HG03103 (cell line): ENCODE measurements around the gene ABHD17A.

Experiments used
- ATAC-seq: cut with Tn5 transposase; IDR thresholded peaks from one replicate; pipeline ENCODE4 v1.9.1; 2021; ENCODE audit warnings: low read depth; ENCODE audit not compliant: unreplicated experiment

ABHD17A gene

DNA sequence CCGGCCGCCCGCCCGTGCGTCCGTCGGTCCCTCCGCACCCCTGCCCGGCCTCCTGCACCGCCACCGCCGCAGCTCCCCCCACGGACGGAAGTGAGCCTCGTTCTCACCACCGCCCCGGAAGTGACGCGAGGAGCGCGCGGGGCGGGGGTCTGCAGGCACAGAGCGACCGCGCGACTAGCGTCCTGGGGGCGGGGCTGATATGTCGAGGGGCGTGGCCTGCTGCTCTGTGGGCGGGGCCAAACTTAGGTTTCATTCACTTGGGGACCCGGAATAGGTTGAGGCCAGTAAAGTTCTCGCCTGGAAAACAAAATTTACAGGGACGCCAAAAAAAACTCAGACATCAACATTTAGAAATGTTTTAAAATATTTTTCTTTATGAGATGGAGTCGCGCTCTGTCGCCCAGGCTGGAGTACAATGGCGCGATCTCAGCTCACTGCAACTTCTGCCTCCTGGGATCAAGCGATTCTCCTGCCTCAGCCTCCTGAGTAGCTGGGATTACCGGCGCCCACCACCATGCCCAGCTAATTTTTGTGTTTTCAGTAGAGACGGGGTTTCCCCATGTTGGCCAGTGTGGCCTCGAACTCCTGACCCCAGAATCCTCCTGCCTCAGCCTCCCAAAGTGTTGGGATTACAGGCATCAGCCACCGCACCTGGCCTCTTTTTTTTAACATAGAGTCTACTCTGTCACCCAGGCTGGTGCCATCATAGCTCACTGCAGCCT lies at the start of gene ABHD17A:
ABHD17A (minus strand) TSS at position 99 of the 722 bp plus-strand sequence. CDS start 3,930 bp downstream, outside the sequence.
- ATAC-seq: peak; percentile 64

DNA sequence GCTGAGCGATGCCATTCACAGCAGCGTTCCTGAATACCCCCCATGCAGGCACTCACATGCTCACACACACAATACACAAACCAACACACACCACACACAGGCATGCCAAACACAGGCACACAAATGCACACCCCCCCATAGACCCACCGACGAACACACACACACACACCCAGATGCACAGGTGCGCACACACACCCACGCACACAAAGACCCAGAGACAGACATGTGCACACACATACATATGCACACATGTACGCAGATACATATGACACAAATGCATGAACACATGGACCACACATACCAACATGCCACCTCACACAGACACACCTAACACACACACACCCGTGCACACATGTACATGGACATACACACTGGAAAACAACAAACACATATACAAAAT lies 48.6 kb upstream of the ABHD17A start:
- ATAC-seq: no peak

DNA sequence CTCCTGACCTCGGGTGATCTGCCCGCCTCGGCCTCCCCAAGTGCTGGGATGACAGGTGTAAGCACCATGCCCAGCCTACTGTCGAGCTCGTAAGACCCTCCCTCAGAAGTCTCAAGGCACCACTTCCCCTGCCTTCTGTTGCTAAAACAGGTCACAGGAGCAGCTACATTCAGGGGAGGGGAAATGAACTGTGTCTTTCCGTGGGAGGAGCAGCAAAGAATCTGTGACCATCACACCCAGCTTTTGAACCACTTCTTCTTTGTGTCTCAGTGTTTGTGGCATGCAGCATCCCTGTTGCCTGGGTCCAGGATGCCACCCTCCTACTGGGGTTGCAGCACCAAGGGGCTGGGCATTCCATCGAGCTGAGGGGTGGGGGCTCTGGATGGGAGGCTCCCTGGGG lies 47.9 kb upstream of the ABHD17A start:
- ATAC-seq: no peak

DNA sequence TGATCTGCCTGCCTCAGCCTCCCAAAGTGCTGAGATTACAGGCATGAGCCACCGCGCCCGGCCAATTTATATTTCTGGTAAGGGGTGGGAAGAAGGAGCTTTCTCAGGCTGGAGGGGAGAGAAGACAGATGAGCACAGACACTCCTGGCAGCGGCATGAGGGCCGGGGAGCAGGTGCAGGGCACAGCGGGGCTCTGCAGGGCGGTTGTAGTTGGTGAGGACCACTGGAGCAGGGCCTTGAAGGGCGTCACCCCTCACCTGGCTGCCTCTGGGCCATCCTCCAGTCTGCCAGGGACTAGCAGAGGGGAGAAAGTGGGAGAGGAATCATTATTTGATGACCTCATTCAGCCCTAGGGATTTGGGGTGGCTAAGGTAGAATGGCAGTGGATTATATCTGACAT lies 47.1 kb upstream of the ABHD17A start:
- ATAC-seq: no peak

DNA sequence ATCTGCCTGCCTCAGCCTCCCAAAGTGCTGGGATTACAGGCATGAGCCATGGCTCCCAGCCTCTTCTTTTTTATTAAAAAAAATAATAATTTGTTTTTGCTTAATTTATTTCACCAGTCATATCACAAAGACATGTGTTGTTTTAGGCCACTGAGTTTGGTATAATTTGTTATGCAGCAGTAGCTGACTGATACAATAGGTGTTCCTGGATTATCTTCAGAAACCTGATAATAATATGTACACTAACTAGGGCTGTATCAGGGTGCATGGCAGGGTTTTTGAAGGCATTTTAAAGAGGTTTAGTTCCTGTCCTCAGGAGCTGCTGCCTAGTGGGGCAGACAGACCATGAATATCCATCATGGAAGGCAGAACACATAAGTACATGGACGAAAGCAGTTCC lies 46.1 kb upstream of the ABHD17A start:
- ATAC-seq: no peak

DNA sequence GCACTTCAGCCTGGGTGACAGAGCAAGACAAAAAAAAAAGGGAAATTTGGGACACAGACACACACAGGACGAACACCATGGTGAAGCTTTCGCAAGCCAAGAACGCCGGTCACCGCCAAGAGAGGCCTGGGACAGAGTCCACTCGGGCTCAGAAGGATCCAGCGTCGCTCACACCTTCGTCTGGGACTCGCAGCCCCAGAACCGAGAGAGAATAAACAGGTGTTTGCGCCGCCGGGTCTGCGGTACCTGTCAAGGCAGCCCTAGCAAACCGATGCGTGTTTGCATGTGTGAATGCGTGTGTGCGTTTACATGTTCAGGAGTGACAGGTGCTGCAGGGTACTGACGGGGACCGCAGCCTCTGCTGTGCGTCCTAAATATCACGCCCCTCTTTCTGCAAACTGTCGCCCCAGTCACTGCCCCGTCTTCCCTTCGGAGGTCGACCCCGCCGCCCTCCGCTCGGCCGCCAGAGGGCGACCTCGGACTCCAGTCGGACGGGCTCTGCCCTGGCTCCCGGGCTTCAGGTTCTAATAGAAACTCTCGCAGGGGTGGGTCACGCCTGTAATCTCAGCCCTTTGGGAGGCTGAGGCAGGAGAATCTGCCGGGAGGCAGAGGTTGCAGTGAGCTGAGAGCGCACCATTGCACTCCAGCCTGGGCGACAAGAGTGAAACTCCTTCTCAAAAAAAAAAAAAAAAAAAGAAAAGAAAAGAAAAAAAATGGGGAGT lies 43.9 kb upstream of the ABHD17A start:
- ATAC-seq: no peak

DNA sequence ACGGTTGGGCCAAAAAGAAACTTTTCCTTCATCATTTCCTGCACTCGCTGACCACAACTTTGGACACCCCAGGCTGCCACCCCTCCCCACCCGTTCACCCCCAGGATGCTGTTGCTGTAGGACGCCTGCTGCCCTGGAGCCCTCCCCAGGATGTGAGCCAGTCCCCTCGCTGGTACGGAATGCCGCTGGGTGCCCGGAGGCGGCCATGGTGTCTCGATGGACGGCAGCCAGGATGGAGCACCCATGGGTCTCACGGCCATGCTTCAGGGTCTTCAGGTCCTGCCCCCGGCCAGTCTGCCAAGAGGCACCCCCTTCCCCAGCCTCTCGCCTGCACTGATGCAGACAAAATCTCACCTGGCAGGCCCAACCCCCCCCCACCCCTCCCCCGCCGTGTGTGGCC lies 40.2 kb upstream of the ABHD17A start:
- ATAC-seq: no peak

DNA sequence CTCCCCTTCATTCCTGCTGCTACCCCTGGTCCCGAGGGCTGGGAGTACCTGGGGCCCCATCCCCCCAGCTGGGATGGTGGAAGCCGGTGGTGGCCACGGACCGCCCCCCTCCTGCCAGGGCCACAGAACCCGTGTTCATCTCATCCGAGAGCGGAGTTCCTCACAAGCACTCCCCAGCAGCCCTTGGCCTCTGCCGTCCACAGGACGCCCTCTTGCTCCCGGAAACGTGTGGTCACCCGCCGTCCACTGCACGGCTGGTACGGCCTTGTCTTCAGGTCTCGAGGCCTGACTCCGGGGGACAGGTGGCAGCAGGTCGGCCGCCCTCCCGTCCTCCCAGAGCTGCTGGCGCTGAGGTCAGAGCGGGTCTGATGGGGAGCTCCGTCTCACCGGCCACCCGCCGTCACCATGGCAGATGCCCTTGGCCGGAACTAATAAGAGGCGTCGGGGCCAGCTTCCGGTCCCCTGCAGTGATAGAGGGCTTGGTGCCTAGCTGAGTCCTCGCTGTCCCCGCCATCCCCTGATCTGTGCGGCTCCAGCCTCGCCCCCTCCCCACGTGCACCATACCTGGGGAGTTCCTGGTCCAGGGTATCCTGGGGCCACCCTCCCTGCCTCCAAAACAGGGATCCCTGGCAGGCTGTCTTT lies 39.1 kb upstream of the ABHD17A start:
- no peak for ATAC-seq

DNA sequence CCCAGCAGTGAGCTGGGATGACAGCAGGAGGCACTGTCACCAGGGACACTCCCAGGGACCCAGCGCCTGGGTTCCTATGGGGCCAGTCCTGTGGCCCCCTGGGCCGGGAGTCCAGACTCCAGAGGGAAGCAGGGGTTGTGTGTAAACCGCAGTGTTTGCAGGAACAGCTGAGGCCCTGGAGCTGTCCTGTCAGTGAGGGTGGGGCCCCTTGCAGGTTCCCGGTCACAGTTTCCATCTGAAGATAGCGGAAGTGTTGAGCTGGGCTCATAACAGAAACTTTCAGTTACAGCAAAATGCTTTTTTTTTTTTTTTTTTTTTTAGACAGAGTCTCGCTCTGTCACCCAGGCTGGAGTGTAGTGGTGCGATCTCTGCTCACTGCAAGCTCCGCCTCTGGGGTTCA lies 38.0 kb upstream of the ABHD17A start:
- ATAC-seq: no peak

DNA sequence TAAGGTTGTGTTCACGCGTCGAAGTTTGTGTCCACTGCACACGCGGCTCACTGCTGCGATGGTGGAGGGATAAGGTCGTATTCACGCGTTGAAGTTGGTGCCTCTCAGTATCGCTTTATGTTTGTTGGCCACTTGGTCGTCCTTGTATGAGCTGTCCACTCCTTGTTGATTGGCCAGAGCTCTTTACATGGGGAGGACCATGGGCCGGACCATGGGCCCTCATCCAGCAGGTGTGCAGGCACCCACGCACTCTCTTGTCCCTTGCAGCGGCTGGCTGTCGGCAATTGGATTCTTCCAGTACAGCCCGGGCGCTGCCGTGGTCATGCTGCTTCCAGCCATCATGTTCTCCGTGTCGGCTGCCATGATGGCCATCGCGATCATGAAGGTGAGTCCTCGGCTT lies 37.5 kb upstream of the ABHD17A start:
- ATAC-seq: no peak

DNA sequence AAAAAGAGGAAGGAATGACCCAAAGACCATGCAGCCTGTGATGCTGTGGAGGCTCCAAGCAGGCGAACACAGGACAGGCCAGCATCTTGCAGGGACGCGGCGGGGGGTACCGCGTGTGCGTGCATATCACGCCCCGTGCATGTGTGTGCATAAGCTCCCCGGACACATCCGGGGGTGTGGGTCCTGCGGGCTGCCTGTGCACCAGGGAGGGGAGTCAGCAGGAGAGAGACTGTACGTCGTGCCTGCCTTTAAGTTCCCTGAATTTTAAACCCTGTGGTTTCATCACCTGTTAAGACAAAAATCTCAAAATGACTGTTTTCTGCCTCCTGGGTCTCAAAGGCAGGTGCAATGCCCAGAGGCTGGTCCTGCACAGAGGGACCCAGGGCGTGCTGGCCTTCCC lies 36.5 kb upstream of the ABHD17A start:
- ATAC-seq: no peak

DNA sequence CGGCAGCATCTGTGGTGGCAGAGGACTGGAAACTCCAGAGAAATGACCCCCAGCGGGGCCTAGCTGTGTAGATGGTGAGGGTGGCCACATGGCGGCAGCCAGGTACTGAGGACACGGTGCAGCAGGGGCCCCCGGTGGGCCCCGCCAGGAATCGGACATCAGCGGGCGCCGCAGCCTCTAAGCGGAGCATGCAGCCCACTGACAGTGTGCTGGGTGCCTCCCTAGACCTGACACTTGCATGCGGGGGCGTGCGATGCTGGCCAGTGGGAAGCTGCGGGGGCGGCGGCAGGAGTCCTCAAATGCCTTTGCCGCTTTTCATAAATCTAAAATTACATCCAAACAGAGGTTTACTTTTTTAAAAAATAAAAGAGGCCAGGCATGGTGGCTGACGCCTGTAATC lies 36.0 kb upstream of the ABHD17A start:
- ATAC-seq: no peak

DNA sequence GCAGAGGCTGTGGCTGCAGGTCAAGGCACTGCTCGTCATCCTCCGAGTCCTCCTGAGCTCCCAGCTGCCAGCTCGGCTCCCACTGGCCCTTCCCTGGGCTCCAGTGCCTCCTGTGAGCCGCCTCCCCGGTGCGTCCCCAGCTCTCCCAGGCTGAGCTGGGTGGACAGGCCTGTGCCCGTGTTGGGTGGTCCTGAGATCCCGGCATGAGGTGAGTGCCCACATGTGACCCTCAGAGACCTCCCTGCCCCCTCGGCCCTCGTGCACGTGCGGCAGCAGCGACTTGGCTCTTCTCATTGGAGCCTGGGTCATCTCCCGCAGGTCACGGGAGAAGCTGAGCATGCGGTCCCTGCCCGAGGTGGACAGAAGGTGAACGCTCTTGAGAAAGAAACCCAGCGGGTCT lies 35.3 kb upstream of the ABHD17A start:
- ATAC-seq: no peak

DNA sequence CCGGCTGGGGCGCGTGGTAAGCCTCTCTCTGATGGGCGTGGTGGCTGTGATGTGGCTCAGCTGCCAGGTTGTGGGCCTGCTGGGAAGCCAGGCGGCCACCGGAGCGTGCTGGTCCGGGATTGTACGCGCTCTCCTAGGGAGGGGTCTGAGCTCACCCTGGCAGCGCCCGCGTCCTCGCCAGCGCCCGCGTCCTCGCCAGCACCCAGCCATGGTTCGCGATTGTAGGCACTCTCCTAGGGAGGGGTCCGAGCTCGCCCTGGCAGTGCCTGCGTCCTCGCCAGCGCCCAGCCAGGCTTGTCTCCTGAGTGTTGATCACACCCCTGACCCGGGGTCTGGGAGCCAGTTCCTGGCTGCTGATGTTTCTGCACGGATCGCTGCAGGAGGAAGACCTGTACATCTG lies 33.7 kb upstream of the ABHD17A start:
- ATAC-seq: no peak

DNA sequence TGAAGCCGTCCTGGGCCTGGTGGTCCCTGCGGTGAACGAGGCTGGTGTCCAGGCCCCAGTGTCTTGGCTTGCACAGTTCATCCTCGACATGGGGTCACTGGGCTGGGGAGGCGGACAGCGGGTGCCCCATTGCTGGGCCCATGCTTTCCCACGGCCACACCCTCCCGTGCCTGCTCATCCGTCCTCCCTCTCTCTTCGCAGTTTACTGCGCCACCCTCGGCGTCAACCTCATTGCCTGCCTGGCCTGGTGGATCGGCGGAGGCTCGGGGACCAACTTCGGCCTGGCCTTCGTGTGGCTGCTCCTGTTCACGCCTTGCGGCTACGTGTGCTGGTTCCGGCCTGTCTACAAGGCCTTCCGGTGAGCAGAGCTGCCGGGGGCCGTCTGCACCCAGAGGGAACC lies 32.6 kb upstream of the ABHD17A start:
- no peak for ATAC-seq

DNA sequence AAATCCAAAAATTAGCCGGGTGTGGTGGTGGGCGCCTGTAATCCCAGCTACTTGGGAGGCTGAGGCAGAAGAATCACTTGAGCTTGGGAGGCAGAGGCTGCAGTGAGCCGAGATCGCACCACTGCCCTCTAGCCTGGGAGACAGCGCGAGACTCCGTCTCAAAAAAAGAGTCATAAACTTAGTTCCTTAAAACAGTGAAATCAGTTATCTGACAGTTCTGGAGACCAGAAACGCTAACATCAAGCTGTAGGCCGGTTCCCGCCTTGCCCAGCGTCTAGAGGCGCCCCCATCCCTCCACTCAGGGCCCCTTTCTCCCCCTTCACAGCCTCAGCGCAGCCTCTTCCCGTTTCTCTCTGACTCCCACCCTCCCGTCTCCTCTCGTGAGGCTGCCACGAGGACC lies 31.9 kb upstream of the ABHD17A start:
- no peak for ATAC-seq

DNA sequence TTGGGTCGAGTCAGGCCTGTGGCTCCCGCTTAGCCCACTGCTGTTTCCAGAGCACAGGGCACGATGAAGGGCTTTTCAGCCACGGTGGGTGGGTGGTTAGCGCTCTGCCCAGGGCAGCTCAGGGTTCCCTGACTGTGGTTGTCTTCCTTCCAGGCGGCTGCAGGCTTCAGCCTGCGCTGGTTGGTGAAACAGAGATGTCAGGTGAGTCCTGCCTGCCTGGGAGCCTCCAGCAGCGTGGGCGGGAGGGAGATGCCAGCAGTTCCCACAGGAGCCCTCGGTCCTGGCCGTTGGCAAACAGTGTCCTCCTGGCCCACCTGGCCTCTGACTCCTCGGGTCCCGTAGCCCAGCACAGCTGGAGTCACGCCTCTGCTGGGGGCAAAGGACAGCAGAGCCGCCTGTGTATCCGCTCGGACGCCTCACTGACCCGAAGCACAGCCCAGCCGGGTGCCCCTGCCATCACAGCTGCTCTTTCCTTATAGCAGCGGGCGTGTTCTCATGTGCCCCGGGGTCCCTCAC lies 29.6 kb upstream of the ABHD17A start:
- no peak for ATAC-seq

DNA sequence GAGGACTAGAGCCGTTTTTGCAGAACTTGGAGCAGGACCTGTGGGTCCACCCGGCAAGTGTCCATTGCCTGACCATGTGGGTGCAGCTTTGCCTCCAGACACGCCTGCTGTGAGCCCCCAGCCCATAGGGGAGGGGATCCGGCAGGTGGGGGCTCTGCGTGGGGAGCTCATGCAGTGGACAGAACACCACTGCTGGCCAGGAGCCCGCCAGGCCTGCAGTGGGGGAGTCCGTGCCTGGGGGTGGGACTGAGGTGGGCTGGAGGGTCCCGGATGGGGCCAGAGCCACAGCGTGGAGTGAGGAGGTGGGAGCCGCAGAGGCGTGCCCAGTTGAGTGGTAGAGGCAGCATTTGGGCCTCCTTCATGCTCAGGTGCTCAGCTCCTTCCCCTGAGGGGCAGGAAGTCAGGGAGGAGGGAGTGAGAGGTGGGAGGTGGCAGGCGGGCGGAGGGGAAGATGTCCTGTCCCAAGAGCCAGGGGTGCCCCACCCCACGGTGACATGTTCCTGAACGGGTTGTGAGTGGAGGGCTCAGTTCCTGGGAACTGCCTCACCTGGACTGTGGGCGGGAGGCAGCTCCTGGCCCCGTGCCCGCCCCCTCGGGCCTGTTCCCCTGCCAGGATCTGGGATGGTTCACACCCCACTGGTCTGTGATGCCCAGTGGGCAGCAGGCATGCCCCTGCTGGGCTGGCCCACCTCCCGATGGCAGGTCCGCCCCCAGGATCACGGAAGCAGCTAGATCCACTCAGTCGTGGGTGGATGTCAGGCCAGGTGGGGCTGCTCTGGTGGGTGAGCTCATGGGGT lies 28.7 kb upstream of the ABHD17A start:
- ATAC-seq: no peak

DNA sequence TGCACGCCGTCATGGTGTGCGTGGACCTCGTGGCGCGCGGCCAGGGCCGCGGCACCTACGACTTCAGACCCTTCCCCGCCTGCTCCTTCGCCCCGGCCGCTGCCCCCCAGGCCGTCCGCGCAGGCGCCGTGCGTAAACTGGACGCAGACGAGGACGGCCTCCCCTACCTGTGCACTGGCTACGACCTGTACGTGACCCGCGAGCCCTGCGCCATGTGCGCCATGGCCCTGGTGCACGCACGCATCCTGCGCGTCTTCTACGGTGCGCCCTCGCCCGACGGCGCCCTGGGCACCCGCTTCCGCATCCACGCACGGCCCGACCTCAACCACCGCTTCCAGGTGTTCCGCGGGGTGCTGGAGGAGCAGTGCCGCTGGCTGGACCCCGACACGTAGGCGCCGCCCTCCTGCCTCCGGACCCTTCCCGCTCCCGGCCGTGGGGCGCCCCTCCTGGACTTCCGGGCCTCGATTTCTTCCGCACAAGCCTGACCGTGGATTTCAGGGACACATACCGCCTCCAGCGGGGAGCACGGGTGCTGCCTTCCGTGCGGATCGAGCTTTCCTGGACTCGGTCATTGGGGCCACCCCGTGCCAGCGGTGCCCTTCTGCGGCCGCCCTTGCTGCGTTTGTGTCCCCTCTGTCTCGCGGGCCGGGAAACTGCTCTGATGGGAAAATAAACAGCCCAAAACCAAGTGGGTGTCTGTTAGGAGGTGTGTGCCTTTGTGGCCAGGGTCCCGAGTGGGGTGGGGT lies 27.6 kb upstream of the ABHD17A start:
- ATAC-seq: no peak

DNA sequence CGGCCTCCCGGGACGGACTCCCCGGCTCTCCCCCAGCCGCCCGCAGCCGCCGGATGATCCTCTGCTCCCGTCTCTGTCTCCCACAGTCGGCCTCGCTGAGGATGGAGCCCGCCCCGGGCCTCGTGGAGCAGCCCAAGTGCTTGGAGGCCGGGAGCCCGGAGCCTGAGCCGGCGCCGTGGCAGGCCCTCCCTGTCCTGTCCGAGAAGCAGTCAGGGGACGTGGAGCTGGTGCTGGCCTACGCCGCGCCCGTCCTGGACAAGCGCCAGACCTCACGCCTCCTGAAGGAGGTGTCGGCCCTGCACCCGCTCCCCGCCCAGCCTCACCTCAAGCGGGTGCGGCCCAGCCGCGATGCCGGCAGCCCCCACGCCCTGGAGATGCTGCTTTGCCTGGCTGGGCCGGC lies 26.7 kb upstream of the ABHD17A start:
- ATAC-seq: no peak
